Upper lobe of left lung (tissue), 4 donors: ENCODE data around the gene CPA3.

ENCODE experiments used
- CTCF ChIP-seq, 6 experiments: fragments of 450-650 bp in 4 of 6; fragments of 200-600 bp in 2 of 6; sonication (generic) in 2 of 6; IDR thresholded peaks; one replicate each; pipeline ENCODE4 v1.5.1; 2016 to 2019; ENCODE audit warnings: antibody characterized with exemption in 6 of 6
- POLR2A ChIP-seq, 4 donors: fragments of 450-650 bp; IDR thresholded peaks; one replicate each; pipeline ENCODE4 v1.5.1; 2016 to 2017; ENCODE audit warnings: antibody characterized with exemption in 4 of 4, mild to moderate bottlenecking in 2 of 4
- POLR2AphosphoS5 ChIP-seq, 2 donors: sonication (generic); formaldehyde crosslinking; IDR thresholded peaks; one replicate each; pipeline ENCODE4 v1.5.1; 2017; ENCODE audit warnings: antibody characterized with exemption in 2 of 2

GRCh38 chr3:148940983-148941382 is 75.9 kb downstream of the CPA3 start:
- TF ChIP-seq POLR2AphosphoS5 (IDR thresholded peaks at IDR 0.05) (no peak), CTCF (IDR thresholded peaks at IDR 0.05) (no peak), POLR2A (IDR thresholded peaks at IDR 0.05) (no peak)
